Activated naive CD8-positive, alpha-beta T cell treated with anti-CD3 and anti-CD28 coated beads for 36 hours (primary cell): ENCODE measurements around the gene KCNH5. TPM values are rescaled to one million over a fixed set of nuclear protein-coding genes. Genes with fewer than 3 reads are reported as not detected.
"Not testable (repeated sequence)": the region's sequence is repeated elsewhere in the genome, so short reads cannot be mapped to it uniquely, and the experiment has no call there.

Experiments
- DNase-seq: peaks from one replicate; pipeline ENCODE4 v3.0.0; 2021
- H3K27ac Mint-ChIP-seq: one replicate; pipeline ENCODE4 v1.8.0; 2022; ENCODE audit warnings: mild to moderate bottlenecking, moderate library complexity, mixed read lengths
- H3K27me3 Mint-ChIP-seq: one replicate; pipeline ENCODE4 v1.8.0; 2022; ENCODE audit warnings: mild to moderate bottlenecking, mixed read lengths
- H3K36me3 Mint-ChIP-seq: one replicate; pipeline ENCODE4 v1.8.0; 2021; ENCODE audit warnings: mild to moderate bottlenecking, mixed read lengths
- H3K4me1 Mint-ChIP-seq: one replicate; pipeline ENCODE4 v1.8.0; 2021; ENCODE audit warnings: mixed read lengths
- H3K4me3 Mint-ChIP-seq: one replicate; pipeline ENCODE4 v1.8.0; 2022; ENCODE audit warnings: mild to moderate bottlenecking, moderate library complexity, mixed read lengths
- H3K9me3 Mint-ChIP-seq: one replicate; pipeline ENCODE4 v1.8.0; 2022; ENCODE audit warnings: mixed read lengths
- total RNA-seq, 2 experiments: library from RNA; stranded (reverse); gene quantifications; one replicate each; pipeline ENCODE4 v1.2.3, GENCODE V29; 2021

The KCNH5 gene
- total RNA-seq, 2 experiments from 2014 or later = not detected

DNA sequence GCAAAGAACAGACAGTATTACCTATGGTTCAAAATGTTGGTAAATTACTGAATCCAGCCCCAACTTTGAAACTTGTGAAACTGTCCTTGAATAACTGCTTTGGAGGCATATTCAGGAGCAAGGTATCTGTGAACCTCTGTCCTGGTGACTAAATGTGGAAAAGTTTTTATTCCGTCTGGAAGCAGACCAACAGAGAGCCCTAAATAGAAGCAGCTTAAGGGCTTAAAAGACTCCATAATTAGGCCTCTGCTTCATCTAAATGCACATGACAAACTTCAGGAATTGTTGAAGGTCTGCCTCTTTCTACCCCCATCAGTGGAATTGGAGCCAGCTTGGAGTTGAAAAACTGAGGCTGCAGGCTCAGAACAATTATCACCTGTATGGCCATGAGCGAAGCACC lies 276.5 kb downstream of the KCNH5 start:
- no peak overlapping the region for H3K27ac Mint-ChIP-seq
- no peaks in the 10 kb centered on the region for H3K4me1 Mint-ChIP-seq
- no peak overlapping the region for H3K4me3 Mint-ChIP-seq
- no peak for DNase-seq
- H3K9me3 Mint-ChIP-seq = no peaks in the 10 kb centered on the region
- H3K36me3 Mint-ChIP-seq = no peaks in the 10 kb centered on the region
- no peaks in the 10 kb centered on the region for H3K27me3 Mint-ChIP-seq

DNA sequence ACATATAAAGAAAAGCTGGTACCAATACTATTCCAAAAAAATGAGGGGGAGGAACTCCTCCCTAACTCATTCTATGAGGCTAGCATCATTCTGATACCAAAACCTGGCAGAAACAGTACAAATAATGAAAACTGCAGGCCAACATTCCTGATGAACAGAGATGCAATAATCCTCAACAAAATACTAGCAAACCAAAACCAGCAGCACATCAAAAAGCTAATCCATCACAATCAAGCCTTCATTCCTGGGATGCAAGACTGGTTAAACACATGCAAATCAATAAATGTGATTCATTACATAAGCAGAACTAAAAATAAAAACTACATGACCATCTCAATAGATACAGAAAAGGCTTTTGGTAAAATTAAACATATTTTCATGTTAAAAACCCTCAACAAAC lies 281.3 kb downstream of the KCNH5 start:
- Mint-ChIP-seq H3K4me1 (no peaks in the 10 kb centered on the region), H3K27ac (no peak overlapping the region), H3K9me3 (no peaks in the 10 kb centered on the region), H3K27me3 (no peaks in the 10 kb centered on the region), H3K36me3 (no peaks in the 10 kb centered on the region), H3K4me3 (no peak overlapping the region)
- no peak for DNase-seq

DNA sequence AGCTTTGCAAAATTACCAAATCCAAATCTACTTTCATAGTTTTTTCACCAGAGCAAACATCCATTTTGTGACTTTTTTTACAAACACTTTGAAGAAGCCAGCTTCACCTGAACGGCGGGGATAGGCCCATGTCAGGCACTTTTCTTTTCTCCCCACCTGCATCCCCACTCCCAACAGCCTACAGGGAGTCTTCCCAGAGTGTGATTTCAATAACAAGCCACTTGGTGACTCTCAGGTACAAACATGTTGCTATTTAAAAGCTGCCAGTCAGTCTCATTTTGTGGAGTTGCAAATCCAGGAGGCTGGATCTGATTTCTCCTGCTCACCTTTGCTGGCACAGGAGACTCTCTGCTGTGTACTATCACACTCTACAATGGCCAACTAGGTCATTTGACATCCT lies 285.5 kb downstream of the KCNH5 start:
- no peaks in the 10 kb centered on the region for H3K36me3 Mint-ChIP-seq
- no peaks in the 10 kb centered on the region for H3K27me3 Mint-ChIP-seq
- H3K9me3 Mint-ChIP-seq = peaks cover 6% of the 10 kb centered on the region
- no peak overlapping the region for H3K27ac Mint-ChIP-seq
- DNase-seq = no peak
- H3K4me3 Mint-ChIP-seq = no peak overlapping the region
- no peaks in the 10 kb centered on the region for H3K4me1 Mint-ChIP-seq

DNA sequence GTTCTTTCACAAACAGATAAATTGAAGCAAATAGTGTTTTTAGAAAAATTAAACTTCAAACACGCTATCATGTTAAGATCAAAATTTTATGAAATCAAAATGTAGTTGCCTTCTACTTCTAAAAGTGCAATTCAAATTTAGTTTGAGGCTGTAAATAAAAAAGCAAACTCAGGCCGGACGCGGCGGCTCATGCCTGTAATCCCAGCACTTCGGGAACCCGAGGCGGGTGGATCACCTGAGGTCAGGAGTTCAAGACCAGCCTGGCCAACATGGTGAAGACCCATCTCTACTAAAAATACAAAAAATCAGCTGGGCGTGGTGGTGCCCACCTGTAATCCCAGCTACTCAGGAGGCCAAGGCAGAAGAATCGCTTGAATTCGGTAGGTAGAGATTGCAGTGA lies 298.4 kb downstream of the KCNH5 start:
- not testable (repeated sequence) for H3K4me3 Mint-ChIP-seq, H3K4me1 Mint-ChIP-seq, H3K27me3 Mint-ChIP-seq, H3K36me3 Mint-ChIP-seq, DNase-seq, H3K27ac Mint-ChIP-seq, H3K9me3 Mint-ChIP-seq

DNA sequence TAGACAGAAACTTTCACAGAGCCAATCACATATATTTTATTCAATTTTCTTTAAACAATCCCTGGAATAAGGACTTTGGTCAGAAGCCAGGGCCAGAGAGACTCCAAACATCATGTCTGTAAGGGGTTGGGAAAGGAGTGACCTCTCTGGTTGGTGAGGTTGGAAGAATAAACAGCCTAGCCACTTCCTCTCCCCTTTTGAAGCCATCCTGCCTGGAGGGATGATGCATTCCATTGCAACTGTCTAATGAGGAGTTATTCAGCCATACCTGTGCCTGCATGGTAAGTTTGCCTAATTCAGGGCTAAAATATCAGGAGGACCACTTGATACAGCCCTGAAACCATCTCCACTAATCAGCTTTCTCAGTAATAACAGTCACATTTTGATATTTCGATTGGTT lies 299.8 kb downstream of the KCNH5 start:
- Mint-ChIP-seq H3K27me3 (no peaks in the 10 kb centered on the region), H3K4me1 (peaks cover 2% of the 10 kb centered on the region)

DNA sequence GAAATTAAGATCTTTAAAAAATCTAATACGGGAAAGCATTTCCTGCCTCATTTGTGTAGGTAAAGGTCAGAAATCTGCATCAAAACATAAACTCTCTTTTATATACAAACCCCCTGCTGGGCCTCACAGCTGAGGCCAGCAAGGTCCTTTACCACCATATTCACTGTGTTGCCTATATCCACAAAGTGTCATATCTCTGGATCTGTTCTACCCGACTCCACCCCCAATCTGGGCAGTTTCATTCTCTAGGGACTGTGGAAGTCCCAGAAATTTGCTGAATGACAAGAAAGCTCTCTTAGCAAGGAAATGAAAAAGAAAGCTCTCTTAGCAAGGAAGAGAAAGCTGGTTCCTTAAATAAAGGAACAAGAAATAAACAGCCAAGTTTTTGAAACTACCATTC lies 301.7 kb downstream of the KCNH5 start:
- no peaks in the 10 kb centered on the region for H3K36me3 Mint-ChIP-seq
- peaks cover 2% of the 10 kb centered on the region for H3K9me3 Mint-ChIP-seq
- H3K27ac Mint-ChIP-seq = no peak overlapping the region
- no peak overlapping the region for H3K4me3 Mint-ChIP-seq
- no peaks in the 10 kb centered on the region for H3K27me3 Mint-ChIP-seq
- H3K4me1 Mint-ChIP-seq = peaks cover 2% of the 10 kb centered on the region
- DNase-seq = no peak

More for the DNA sequence above, 299.8 kb downstream of the KCNH5 start:
- no peak for DNase-seq
- H3K4me3 Mint-ChIP-seq = no peak overlapping the region
- no peaks in the 10 kb centered on the region for H3K36me3 Mint-ChIP-seq
- no peak overlapping the region for H3K27ac Mint-ChIP-seq
- H3K9me3 Mint-ChIP-seq = no peaks in the 10 kb centered on the region

DNA sequence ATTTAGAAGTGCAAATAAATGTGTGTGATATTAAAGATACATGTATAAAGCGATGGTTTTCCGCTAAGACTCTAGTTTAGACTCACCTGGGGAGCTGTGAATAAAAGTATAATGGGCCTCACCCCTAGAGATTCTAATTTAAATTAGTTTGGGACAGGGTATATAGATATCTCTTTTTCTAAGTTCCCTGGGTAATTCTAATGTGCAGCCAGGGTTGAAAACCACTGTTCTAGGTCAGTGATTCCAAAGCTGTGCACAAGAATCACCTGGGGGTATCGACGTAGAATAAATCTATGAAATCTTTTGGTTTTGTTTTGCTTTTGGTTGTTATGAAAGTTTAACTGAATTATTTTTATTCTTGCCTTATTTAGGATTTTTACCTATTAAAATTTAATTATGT lies 302.1 kb downstream of the KCNH5 start:
- DNase-seq = no peak
- peaks cover 3% of the 10 kb centered on the region for H3K9me3 Mint-ChIP-seq
- peaks cover 2% of the 10 kb centered on the region for H3K4me1 Mint-ChIP-seq
- H3K27me3 Mint-ChIP-seq = no peaks in the 10 kb centered on the region
- no peak overlapping the region for H3K27ac Mint-ChIP-seq
- H3K4me3 Mint-ChIP-seq = no peak overlapping the region
- no peaks in the 10 kb centered on the region for H3K36me3 Mint-ChIP-seq

DNA sequence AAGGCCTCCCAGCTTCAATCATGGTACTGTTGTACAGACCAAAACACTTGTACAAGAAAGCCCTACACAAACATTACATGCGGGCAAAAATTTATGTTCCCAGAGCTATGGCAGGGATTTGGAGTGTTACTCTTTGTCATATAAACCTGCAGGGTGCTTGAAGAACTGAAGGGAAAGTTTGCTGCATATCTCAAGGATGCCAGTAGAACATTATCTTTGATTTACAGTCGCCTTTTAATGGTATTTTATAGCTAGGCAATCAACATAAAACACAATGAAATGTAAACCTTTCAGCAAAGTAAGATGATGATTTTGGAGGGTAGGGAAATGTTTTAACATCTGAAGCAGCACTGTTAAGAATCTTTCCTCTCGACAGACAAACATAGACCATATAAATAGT lies 305.6 kb downstream of the KCNH5 start:
- Mint-ChIP-seq H3K9me3 (peaks cover 6% of the 10 kb centered on the region), H3K4me1 (peaks cover 2% of the 10 kb centered on the region), H3K36me3 (no peaks in the 10 kb centered on the region), H3K4me3 (no peak overlapping the region), H3K27me3 (no peaks in the 10 kb centered on the region), H3K27ac (no peak overlapping the region)
- DNase-seq = no peak

DNA sequence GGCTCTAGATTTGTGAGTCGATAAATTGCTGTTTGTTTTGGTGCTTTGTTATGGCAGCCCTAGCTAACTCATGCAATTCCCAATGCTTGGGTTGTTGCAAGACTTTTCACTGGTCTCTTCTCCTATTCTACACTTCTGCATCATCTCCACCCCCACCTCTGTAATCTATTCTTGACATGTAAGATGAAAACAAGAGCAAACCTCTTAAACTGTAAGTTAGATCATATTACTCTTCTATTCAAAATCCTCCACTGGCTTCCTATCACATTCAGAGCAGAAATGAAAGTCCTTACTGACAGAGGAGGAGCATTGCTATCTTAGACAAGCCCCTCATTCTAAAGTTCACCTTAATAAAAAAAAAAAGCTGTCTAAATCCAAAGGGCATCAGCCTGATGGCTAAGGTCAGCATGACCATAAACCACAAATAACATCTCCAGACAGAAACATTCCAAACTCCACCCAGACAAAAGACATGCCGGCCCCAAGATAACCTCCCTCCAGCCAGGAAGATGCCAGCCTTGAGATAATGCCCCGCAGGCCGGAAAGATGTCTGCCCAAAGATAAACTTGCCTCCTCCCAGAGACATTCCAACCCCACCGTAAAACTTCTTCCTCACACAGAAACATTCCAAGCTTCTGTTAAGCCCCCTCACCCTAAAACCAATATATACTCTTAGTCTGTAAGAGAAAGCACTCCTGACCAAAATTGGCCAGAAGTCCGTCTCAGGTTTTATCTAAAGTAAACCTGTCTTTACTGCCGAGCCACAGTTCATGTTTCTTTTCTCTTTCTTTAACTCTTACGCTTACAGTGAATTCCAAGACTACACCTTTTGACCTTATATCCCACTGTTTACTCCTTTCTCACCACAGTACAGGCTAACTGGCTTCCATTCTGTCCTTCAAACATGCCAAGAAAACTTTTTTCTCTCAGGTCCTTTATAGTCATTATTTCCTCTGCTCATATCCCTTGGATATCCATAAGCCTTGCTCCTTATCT lies 308.9 kb downstream of the KCNH5 start:
- Mint-ChIP-seq H3K27me3 (no peaks in the 10 kb centered on the region), H3K27ac (no peak overlapping the region), H3K4me1 (no peaks in the 10 kb centered on the region), H3K4me3 (no peak overlapping the region), H3K9me3 (peaks cover 6% of the 10 kb centered on the region), H3K36me3 (no peaks in the 10 kb centered on the region)
- no peak for DNase-seq

DNA sequence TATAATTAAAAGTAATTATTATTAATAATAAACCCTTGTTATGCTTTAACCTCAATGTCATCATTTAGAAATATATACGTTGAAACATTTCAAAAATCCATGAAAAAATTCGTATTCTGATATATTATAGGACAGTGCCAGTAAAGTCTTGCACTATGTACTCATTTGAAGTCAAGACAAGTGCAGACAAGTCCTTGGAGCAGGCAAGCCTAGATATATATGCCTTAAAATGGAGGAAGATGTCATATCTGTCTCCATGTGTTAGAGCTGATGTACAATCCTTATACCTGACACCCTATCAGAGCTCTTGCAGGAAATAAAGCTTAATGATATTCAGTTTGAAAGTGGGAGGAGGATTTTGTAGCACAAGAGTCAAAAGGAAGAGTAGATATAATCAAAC lies 310.4 kb downstream of the KCNH5 start:
- H3K36me3 Mint-ChIP-seq = no peaks in the 10 kb centered on the region
- DNase-seq = no peak
- H3K4me3 Mint-ChIP-seq = no peak overlapping the region
- peaks cover 6% of the 10 kb centered on the region for H3K9me3 Mint-ChIP-seq
- no peaks in the 10 kb centered on the region for H3K27me3 Mint-ChIP-seq
- no peak overlapping the region for H3K27ac Mint-ChIP-seq
- H3K4me1 Mint-ChIP-seq = no peaks in the 10 kb centered on the region

DNA sequence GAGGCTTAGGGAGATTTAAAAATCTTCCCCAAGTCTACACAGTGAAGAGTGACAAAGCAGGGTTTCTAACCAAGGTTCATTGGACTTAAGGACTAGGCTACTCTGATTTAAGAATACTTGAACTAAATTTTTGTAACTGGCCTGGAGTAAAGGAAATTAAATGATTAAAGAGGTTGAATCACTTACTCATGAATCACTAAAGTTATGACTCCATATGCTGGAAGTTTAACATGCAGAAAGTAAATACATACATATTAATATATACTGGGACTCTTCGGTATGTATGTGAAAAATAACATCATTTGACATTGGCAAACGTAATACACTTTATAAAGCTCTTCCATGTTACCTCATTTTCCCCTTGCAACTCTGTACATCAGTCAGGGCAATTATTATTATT lies 322.9 kb downstream of the KCNH5 start:
- Mint-ChIP-seq H3K4me1 (no peaks in the 10 kb centered on the region), H3K36me3 (no peaks in the 10 kb centered on the region), H3K27ac (no peak overlapping the region), H3K9me3 (peaks cover 3% of the 10 kb centered on the region), H3K27me3 (no peaks in the 10 kb centered on the region), H3K4me3 (no peak overlapping the region)
- DNase-seq = no peak

DNA sequence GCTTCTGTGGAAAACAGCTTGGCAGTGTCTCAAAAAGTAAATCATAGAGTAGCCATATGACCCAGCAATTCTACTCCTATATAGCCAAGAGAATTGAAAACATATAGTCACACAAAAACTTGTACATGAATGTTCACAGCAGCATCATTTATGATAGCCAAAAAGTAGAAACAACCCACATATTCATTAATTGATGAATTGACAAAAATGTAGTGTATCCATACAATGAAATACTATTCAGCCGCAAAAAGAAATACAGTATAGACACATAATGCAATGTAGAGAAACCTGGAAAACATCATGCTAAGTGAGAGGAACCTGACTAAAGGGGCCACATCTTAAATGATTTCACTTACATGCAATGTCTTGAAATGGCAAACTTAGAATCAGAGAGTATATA lies 326.6 kb downstream of the KCNH5 start:
- peaks cover 3% of the 10 kb centered on the region for H3K9me3 Mint-ChIP-seq
- H3K27ac Mint-ChIP-seq = no peak overlapping the region
- H3K4me3 Mint-ChIP-seq = no peak overlapping the region
- H3K27me3 Mint-ChIP-seq = no peaks in the 10 kb centered on the region
- H3K36me3 Mint-ChIP-seq = no peaks in the 10 kb centered on the region
- DNase-seq = no peak
- no peaks in the 10 kb centered on the region for H3K4me1 Mint-ChIP-seq

DNA sequence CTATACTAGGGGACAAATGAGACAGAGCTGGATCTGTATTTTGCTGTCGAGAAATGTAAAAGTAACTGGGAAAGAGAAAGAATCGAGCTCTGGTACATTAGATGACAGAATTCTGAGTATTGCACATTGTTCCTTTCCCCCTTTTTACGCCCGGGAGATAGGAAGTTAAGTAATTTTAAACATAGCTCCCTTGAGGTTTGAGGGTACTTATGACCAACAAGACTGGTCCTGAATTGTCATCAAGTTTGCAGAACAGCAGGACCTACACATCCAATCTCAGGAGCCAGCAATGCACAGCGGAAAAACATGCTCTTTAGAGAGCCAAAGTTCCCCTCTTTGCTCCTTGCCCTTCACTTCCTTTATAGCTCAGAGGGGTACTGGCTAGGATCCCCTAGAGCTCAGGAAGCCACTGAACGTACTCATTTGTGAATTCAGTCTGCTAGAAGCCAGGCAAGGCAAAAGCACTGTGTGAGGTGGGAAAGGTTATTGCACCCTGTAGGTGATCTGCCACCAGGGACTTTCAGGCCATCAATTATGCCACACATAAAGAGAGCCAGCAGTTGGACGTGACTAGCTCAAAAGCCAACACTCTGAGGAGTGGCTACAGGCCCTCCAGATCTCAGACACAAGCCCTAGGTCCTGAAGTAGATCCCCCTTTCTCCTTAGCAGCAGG lies 333.8 kb downstream of the KCNH5 start:
- Mint-ChIP-seq H3K27me3 (no peaks in the 10 kb centered on the region), H3K4me1 (no peaks in the 10 kb centered on the region), H3K9me3 (peaks cover 4% of the 10 kb centered on the region), H3K4me3 (no peak overlapping the region), H3K36me3 (no peaks in the 10 kb centered on the region), H3K27ac (no peak overlapping the region)
- DNase-seq = no peak

DNA sequence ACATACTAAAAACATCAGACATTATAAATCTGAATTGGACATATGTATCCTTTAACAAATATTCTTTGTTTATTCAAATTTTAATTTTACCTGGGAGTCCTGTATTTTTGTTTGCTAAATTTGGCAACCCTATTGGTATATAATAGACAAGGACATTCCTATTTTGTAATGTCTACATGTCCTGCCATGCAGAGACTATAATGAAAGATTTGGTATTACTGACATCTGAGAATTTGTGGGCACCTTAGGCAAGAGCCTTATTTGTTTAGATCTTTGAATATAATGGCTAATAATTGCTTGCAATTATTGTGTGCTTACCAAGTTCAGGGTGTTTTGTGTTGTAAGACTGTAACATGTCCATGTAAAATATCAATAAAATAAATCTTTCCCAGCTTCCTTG lies 334.4 kb downstream of the KCNH5 start:
- Mint-ChIP-seq H3K36me3 (no peaks in the 10 kb centered on the region), H3K27me3 (no peaks in the 10 kb centered on the region), H3K27ac (no peak overlapping the region), H3K4me3 (no peak overlapping the region), H3K9me3 (peaks cover 4% of the 10 kb centered on the region), H3K4me1 (no peaks in the 10 kb centered on the region)
- no peak for DNase-seq

DNA sequence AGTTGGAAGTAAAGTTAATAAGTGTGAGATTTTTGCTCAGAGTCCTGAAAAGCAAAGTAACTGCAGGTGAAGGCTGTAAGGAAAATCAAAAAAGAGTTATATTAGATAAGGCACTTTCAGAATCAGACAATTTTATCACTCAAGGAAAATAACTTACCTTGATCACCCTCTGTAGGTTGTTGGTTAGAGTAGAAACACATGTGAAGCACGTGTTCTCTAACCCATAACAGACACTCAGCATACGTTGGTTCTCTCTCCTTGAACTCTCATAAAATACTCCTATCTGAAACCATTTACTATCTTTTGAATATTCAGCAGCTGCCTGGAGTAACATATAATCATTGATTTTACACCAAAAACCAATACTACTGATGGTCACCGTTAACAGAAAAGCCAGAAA lies 335.5 kb downstream of the KCNH5 start:
- no peaks in the 10 kb centered on the region for H3K27me3 Mint-ChIP-seq
- no peaks in the 10 kb centered on the region for H3K4me1 Mint-ChIP-seq
- H3K36me3 Mint-ChIP-seq = no peaks in the 10 kb centered on the region
- no peak overlapping the region for H3K27ac Mint-ChIP-seq
- no peak overlapping the region for H3K4me3 Mint-ChIP-seq
- no peak for DNase-seq
- peaks cover 4% of the 10 kb centered on the region for H3K9me3 Mint-ChIP-seq

DNA sequence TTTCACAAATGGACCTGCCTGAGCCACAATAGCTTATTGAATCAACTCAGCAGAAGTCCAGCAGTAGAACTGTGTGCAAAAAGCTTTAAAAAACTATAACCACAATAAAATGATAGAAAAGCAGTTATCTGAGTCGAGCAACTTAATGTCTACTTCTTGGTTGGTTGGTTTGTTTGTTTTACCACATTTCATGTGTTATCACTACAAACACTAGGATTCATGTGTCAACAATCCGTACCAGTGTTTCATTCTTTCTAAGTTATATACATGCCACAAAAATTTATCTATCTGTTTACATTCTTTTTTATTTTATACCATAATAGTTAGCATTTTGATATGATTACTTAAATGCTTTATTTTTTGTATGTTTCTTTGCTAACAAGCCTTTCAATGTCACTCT lies 339.0 kb downstream of the KCNH5 start:
- DNase-seq = no peak
- Mint-ChIP-seq H3K36me3 (no peaks in the 10 kb centered on the region), H3K4me3 (no peak overlapping the region), H3K9me3 (peaks cover 4% of the 10 kb centered on the region), H3K4me1 (no peaks in the 10 kb centered on the region), H3K27ac (no peak overlapping the region), H3K27me3 (no peaks in the 10 kb centered on the region)
